ENCODE results near the gene ZNF74. TPM values are rescaled to one million over a fixed set of nuclear protein-coding genes. Genes with fewer than 3 reads are reported as not detected.

The ZNF74 gene
- polyA plus RNA-seq, 1 experiment, result 6.9 TPM

DNA sequence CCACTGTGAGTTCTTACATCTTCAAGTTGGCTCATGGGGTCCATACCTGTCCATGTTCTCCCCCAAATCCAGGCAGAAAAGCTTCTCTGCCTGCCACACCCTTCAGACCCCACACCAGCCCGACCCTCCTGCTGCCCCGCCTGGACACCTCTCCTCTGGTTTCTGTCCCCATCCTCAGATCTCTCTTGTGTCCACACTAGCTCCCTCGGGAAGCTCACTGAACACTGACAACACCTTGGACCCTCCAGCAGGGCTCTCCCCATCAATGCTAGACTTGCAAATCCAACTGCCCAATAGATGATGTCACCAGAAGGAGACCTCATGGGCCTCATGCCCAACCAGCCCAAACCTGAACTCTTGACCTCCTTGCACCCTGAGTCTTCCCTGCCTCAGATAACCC, 40.8 kb downstream of the ZNF74 start:
- no peak overlapping the region for H3K4me3 ChIP-seq (ENCODE audit: low read depth, low read length)
- DNase-seq (ENCODE audit: low read depth), result no peak
- ChIA-PET CTCF (interaction anchor here (1.0 to 5.7 kb wide), 3 partner anchors 12 to 130 kb away, joined by 3 to 25 read pairs (median 4); no protein-coding TSS in a partner anchor), POLR2A (no interaction called here)
- TF ChIP-seq, protein P1, sequence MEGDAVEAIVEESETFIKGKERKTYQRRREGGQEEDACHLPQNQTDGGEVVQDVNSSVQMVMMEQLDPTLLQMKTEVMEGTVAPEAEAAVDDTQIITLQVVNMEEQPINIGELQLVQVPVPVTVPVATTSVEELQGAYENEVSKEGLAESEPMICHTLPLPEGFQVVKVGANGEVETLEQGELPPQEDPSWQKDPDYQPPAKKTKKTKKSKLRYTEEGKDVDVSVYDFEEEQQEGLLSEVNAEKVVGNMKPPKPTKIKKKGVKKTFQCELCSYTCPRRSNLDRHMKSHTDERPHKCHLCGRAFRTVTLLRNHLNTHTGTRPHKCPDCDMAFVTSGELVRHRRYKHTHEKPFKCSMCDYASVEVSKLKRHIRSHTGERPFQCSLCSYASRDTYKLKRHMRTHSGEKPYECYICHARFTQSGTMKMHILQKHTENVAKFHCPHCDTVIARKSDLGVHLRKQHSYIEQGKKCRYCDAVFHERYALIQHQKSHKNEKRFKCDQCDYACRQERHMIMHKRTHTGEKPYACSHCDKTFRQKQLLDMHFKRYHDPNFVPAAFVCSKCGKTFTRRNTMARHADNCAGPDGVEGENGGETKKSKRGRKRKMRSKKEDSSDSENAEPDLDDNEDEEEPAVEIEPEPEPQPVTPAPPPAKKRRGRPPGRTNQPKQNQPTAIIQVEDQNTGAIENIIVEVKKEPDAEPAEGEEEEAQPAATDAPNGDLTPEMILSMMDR (IDR thresholded peaks at IDR 0.05; ENCODE audit: insufficient read depth, low read depth, low read length), result no peak
- peaks cover 15% of the 10 kb centered on the region for H3K36me3 ChIP-seq (ENCODE audit: control insufficient read depth, insufficient read depth, low read length)
- H3K27me3 ChIP-seq (ENCODE audit: control insufficient read depth, insufficient read depth, low read length), result no peaks in the 10 kb centered on the region

DNA sequence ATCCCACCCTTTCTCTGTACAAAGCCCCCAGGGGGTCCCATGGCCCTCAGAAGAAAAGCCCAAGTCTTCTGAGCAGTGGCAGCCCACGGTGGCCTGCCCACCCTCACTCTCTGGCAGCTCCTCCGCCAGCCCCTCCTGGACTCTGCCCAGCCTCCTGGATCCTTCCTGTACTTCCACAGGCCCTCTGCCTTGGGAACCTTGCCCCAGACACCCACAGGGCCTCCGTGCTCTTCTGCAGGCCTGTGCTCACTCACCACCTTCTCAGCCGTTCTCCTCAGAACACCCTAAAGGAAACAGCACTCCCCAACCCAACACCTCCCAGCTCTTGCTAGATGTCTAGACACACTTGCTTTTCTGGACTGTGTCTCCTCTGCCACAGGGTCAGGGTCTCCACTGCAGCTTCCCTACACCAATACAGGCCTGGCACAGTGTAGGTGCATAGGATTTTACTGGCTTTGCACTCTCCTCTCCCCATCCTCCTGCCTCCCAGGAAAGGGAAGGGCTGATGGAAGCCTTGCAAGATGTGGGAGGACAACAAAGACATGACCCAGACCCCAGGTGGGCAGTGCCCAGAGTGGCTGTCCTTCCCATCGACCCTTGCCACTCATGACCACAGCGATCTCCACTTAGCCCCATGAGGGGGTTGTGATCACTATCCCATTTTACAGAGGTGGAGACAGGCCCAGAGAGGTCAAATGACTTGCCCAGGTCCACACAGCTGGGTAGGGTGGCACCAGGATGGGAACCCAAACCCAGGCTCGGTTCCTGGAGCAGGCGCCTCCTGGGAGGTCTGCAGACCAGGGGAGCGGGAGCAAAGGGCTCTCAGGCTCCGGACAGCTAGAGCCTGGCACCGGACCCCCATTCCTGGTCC, 41.7 kb downstream of the ZNF74 start:
- peak overlapping the region; percentile 72 for H3K4me3 ChIP-seq (ENCODE audit: low read depth, low read length)
- CTCF ChIA-PET, result interaction anchor here (0.9 to 5.7 kb wide), 5 partner anchors 12 to 129 kb away, joined by 3 to 25 read pairs (median 4); no protein-coding TSS in a partner anchor
- DNase-seq (ENCODE audit: low read depth), result no peak
- TF ChIP-seq, protein P1 (IDR thresholded peaks at IDR 0.05; ENCODE audit: insufficient read depth, low read depth, low read length), result no peak
- peaks cover 7% of the 10 kb centered on the region for H3K36me3 ChIP-seq (ENCODE audit: control insufficient read depth, insufficient read depth, low read length)
- no peaks in the 10 kb centered on the region for H3K27me3 ChIP-seq (ENCODE audit: control insufficient read depth, insufficient read depth, low read length)
- POLR2A ChIA-PET, result no interaction called here

DNA sequence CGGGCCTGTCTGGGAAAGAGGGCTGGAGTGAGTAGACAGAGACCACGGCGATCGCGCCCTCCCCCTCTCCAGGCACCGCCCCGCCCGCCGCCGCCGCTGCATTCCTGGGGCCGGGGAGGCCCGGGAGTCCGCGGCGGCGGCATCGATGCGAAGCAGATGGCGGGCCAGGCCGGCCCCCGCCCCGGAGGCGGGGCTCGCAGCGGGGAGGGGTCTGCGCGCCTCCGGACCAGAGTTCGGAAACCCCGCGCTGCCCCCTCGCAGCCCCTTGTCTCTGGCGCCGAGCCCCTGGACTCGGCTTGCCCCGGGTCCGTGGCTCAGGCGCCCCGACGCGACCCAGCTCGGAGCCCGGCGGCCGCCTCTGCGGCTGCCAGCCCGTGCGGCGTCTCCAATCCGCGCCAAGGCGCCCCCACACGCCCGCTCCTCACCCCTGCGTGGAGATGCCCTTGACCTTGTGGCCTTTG, 42.4 kb downstream of the ZNF74 start:
- Histone ChIP-seq H3K36me3 (ENCODE audit: control insufficient read depth, insufficient read depth, low read length) (peaks cover 5% of the 10 kb centered on the region), H3K27me3 (ENCODE audit: control insufficient read depth, insufficient read depth, low read length) (no peaks in the 10 kb centered on the region), H3K4me3 (ENCODE audit: low read depth, low read length) (peak overlapping the region; percentile 72)
- CTCF ChIA-PET, result interaction anchor here (0.9 to 5.7 kb wide), 3 partner anchors 18 to 29 kb away, joined by 3 to 25 read pairs (median 5); no protein-coding TSS in a partner anchor
- POLR2A ChIA-PET, result no interaction called here
- TF ChIP-seq, protein P1 (IDR thresholded peaks at IDR 0.05; ENCODE audit: insufficient read depth, low read depth, low read length), result no peak
- no peak for DNase-seq (ENCODE audit: low read depth)

DNA sequence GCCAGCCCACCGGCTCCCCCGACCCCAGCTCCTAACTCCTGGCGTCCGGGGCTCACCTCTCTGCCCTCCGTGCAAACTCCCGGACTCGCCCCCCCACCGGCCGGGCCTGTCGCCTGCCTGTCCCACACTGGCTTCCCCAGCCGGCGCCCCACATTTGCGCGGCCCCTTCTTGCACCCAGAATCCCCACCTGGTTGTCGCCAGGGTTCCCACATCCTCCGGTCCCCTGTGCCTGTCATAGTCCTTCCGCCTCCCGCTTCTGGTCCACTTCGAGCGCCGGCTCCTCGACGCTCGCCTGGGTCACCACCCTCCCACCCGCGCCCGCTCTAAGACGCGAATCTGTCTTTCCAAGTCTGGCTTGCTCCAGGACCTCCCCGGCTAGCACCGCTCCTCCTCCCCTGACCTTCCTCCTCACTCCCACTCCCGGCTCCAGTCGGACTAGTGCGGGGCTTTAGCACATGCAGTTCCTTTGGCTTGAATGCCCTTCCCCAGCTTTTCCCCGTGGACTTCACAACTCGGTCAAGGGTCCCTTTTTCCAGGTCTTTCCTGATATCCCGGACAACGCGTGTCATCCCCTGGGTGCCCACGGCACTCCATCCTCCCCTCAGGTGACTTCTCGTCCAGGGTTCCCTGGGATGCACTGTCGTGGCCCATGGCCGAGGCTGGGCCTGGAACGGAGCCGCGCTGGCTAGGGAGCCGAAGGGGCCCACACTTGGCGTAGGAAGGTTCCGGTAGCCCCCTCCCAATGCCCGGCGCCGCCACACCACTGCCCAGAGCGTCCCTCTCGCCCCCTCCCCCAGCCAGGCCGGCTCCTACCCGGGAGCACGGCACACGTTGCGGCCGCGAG, 43.0 kb downstream of the ZNF74 start:
- ChIA-PET POLR2A (no interaction called here), CTCF (interaction anchor here (0.9 to 5.7 kb wide), 3 partner anchors 17 to 28 kb away, joined by 3 to 25 read pairs (median 5); no protein-coding TSS in a partner anchor)
- DNase-seq (ENCODE audit: low read depth), result no peak
- H3K4me3 ChIP-seq (ENCODE audit: low read depth, low read length), result peak overlapping the region; percentile 72
- no peaks in the 10 kb centered on the region for H3K27me3 ChIP-seq (ENCODE audit: control insufficient read depth, insufficient read depth, low read length)
- peaks cover 5% of the 10 kb centered on the region for H3K36me3 ChIP-seq (ENCODE audit: control insufficient read depth, insufficient read depth, low read length)
- TF ChIP-seq, protein P1 (IDR thresholded peaks at IDR 0.05; ENCODE audit: insufficient read depth, low read depth, low read length), result no peak
